Measurements from ENCODE around the gene USP53. TPM values are rescaled to one million over a fixed set of nuclear protein-coding genes. Genes with fewer than 3 reads are reported as not detected.

The USP53 gene
- total and polyA plus RNA-seq, 10 of the 15 experiments (the other 5 are each of a cell fraction or from before 2014, with no cell fraction given): 0.23 to 4.0 (median 2.7) TPM

GRCh38 chr4:119281393-119281792, 68.9 kb downstream of the USP53 start:
- Histone ChIP-seq H2AFZ (ENCODE audit: control insufficient read depth, low read depth, low read length) (no peak overlapping the region), H3K79me2 (ENCODE audit: control insufficient read depth, insufficient read depth, low read length) (no peaks in the 10 kb centered on the region), H4K20me1 (ENCODE audit: control insufficient read depth, insufficient read depth) (no peaks in the 10 kb centered on the region), H3K27ac (ENCODE audit: control insufficient read depth, insufficient read depth) (no peak overlapping the region), H3K9ac (ENCODE audit: control insufficient read depth, insufficient read depth, low read length) (no peak overlapping the region), H3K36me3 (ENCODE audit: control insufficient read depth in 2 of 2, insufficient read depth in 2 of 2, low read length in 1 of 2) (no peaks in the 10 kb centered on the region), H3K4me2 (ENCODE audit: control insufficient read depth, insufficient read depth) (no peak overlapping the region), H3K4me3 (no peak overlapping the region), H3K4me1 (ENCODE audit: control insufficient read depth, insufficient read depth, low read length) (no peaks in the 10 kb centered on the region), H3K27me3 (replicated peaks in 1 of 2; ENCODE audit: control insufficient read depth in 2 of 2, insufficient read depth in 2 of 2, low read length in 1 of 2) (no peaks in the 10 kb centered on the region), H3K9me3 (replicated peaks; ENCODE audit: control insufficient read depth, insufficient read depth, low read length) (no peaks in the 10 kb centered on the region)
- no TSS peak for BruUV-seq (replicated peaks)
- ChIA-PET POLR2A (no interaction called here), RAD21 (ENCODE audit: unreplicated experiment) (no interaction called here), SMC1A (ENCODE audit: uncharacterized antibody, unreplicated experiment) (no interaction called here), CTCF (no interaction called here)
- intact Hi-C loops (cut with micrococcal nuclease; ENCODE audit: unreplicated experiment) (loop anchor here (10.0 kb wide), 1 partner anchor 507 kb away; no protein-coding TSS in a partner anchor), in situ Hi-C loops (cut with MboI) (no loop called here)
- 98% methylated on average over 2 of the region's 2 CpGs for WGBS (ENCODE audit: insufficient coverage, insufficient replicate concordance, low lambda C conversion rate, missing lambda C conversion rate)
- DNase-seq (ENCODE audit: low read depth, low spot score) (no peak), ATAC-seq (no peak), FAIRE-seq (no peak)
- TF ChIP-seq CTCF (IDR thresholded peaks at IDR 0.05 in 2 of 3, conservative IDR thresholded peaks at IDR 0.05 in 1 of 3; ENCODE audit: control insufficient read depth in 2 of 3, extremely low read depth in 1 of 3, insufficient read depth in 1 of 3, low read depth in 3 of 3, low read length in 3 of 3) (no peak), RELB (IDR thresholded peaks at IDR 0.05; ENCODE audit: low read depth) (no peak), MYC (IDR thresholded peaks at IDR 0.05; ENCODE audit: insufficient read depth, insufficient read length, insufficient replicate concordance, low read length, severe bottlenecking) (no peak), USF1 (IDR thresholded peaks at IDR 0.05; ENCODE audit: borderline replicate concordance, extremely low read length, insufficient read depth, low read depth, low read length) (no peak), SMARCA5 (IDR thresholded peaks at IDR 0.05) (no peak), PKNOX1 (IDR thresholded peaks at IDR 0.05) (no peak), ZNF217 (IDR thresholded peaks at IDR 0.05) (no peak), IRF4 (IDR thresholded peaks at IDR 0.05; ENCODE audit: low read depth, low read length) (no peak), USF2 (IDR thresholded peaks at IDR 0.05; ENCODE audit: borderline replicate concordance, low read depth, low read length) (no peak), CHD1 (IDR thresholded peaks at IDR 0.05; ENCODE audit: low read depth, low read length) (no peak), ZNF592 (IDR thresholded peaks at IDR 0.05) (no peak)

Measured in GM12878 (cell line).